Left lobe of liver (tissue), 2 donors: ENCODE measurements around the gene EDNRA. TPM values are rescaled to one million over a fixed set of nuclear protein-coding genes. Genes with fewer than 3 reads are reported as not detected.
A peak's percentile ranks its signal among the peaks of the same experiment; 100 is the strongest.

ENCODE experiments used
- ATAC-seq: fragments of 200-7000 bp; cut with Tn5 transposase; one replicate; pipeline ENCODE4 v1.9.1; 2020; ENCODE audit warnings: mild to moderate bottlenecking, moderate library complexity
- DNase-seq: peaks from one replicate; pipeline ENCODE4 v3.0.0-alpha.2; 2020; ENCODE audit warnings: low spot score
- total RNA-seq: library from RNA; stranded (reverse); gene quantifications from one replicate; pipeline ENCODE4 v1.2.1, GENCODE V29; 2021
- donor health status: DM: no; HTN: no; CAD: no; lungs with moderate emphysema.
- donor health status: DM: no; HTN: yes; CAD: no.

Gene EDNRA
- total RNA-seq, 1 donor from 2014 or later: 2.0 TPM

DNA sequence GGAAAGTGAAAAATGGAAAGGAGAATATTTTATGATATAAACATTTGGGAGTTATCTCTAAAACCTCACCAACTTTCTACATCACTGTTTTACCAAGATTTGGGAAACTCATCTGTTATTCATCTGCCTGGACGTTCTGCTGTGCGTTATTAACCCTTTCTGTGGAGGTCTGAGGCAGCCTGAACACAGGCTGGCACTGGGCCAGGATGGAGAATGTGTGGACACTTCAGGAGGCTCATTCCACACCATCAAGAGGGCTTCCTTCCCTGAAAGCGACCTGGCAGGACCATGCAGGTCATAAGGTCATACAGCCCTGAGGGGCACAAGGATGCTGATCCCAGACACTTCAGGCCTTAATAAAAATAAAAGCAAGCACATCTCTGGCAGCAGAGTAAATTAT, 105.1 kb downstream of the EDNRA start:
- DNase-seq (no peak), ATAC-seq (no peak)

DNA sequence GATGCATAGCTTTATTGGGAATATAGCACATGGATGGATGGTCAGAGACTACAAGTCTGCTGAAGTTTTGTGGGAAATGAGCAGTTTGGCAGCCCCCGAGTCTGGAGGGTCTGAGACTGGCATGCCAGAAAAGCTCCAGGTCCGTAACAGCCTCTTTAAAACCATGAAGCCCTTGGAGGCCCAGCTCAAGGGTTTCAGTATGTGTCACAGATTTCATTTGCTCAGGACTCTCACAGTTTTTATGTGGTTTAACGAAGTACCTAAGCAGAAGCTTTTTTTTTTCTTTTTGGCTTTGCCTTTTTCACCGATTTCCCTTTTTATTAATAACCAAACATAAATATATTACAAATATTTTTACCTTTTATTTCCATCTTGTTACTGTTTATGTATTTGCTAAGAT, 105.7 kb downstream of the EDNRA start:
- DNase-seq (no peak), ATAC-seq (no peak)

DNA sequence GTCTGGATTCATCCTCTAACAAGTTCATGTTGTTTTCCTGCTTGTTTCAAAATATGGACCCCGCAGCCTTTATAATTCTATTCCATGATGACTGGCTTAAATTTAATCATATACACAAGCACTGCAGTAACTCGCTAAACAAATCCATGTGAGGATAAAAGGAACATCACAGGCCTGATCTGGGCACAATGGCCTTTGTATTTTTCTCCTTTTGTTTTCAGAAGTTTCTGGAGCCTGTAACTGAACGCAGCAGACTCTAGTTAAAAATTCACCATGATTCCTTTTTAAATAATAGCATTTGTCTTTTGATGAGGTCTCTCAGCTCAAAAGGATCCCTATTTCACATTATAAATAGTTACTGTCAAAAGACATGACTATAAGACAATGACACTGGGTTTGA, 106.1 kb downstream of the EDNRA start:
- no peak for DNase-seq
- ATAC-seq: no peak

DNA sequence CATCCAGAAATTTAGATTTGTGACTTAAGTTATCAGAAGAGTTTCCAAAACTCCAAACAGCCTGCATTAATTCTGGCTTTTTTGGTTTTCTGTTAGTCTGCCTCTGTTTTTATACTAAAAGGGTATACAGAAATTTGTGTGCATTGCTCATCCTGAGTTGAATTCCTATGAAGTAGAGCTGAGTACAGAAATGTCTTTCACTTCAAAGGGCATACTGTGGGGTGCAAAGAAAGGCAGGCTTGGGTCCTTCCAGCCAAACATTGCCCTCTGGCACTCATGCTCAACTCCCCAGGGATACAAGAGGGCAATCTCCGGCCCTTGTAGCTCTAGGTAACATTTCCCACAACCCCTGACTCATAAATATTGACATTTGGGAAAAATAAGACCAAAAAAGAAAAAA, 108.7 kb downstream of the EDNRA start:
- ATAC-seq (no peak), DNase-seq (no peak)

DNA sequence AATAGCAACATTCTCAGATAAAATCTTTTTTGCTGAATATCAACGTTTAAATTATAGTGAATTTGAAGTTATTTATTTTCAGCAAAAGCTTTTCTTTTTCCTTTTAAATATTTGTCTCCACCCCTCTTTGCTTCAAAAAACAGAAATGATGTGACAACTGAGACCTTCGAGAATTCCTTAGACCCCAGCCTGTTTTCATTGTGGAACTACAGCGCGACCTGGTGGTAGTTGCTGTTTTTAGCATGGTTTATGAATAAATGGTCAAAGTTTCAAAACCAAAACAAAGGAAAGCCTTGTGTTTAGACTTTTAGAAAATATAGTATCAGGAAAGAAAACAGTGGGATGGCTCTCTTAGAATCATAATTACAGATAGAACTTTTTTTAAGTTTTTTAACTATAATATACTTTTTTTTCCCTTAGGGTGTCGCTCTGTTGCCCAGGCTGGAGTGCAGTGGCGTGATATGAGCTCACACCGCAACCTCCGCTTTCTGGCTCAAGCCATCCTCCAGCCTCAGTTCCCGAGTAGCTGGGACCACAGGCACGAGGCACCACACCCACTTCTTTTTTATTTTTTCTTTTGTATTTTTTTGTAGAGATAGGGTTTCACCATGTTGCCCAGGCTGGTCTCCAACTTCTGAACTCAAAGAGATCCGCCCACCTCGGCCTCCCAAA, 109.5 kb downstream of the EDNRA start:
- ATAC-seq (peak; percentile 62), DNase-seq (no peak)

DNA sequence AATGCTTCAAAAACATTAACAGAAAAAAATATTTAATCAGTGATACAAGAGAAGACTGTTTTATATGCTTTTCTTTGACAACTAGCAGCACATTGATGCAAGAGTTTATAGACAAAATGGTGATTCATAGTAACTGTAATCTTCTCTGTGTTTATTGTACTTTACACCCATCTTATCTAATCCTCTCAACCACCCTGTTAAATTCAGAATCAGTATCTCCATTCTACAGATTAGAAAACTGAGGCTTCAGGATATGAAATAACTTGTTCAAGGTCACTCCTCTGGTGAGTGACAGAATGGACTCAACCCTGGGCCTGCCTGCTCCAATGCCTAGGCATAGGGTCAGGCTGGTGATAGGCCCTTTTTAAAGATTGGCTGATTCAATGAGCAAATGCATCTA, 110.2 kb downstream of the EDNRA start:
- DNase-seq: no peak
- ATAC-seq: no peak

DNA sequence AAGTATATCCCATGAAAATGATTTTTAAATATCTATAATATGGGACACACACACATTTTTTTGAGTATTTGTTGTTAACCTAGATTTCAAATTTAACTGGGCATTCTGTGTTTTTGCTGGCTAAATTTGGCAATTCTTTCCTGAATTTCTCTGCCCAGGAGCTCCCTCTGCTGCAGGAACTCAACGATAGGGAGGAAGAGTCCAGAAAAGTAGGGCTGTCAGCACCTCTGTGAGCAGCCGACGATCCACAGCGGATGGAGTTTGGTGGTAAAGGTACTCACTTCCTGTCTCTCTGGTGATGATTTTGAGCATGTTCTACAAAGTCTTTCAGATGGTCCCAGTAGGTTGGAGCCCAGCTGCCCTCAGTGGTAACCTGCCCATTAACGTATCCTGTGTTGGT, 113.2 kb downstream of the EDNRA start:
- DNase-seq: no peak
- ATAC-seq: peak; percentile 35

Other genes with a start within 250 kb of the EDNRA start
- 22.0 TPM for gene TMEM184C, start 136.3 kb downstream of the EDNRA start, total RNA-seq
- 4.6 TPM for gene PRMT9, start 203.1 kb downstream of the EDNRA start, total RNA-seq